Activated T-helper 2 cell treated with anti-CD3 and anti-CD28 coated beads, Interferon-gamma antibody, Interleukin-2, Interleukin-4, amounts not matched to agents 10 μg/mL and 5 μg/mL and 100 μg/mL, durations not matched to agents 14 hours and 24 hours and 36 hours (primary cell): ENCODE data around the gene RALGPS1. TPM values are rescaled to one million over a fixed set of nuclear protein-coding genes. Genes with fewer than 3 reads are reported as not detected.
"Not testable (repeated sequence)": the region's sequence is repeated elsewhere in the genome, so short reads cannot be mapped to it uniquely, and the experiment has no call there.

Experiments used
- DNase-seq: peaks from one replicate; pipeline ENCODE4 v3.0.0; 2021; ENCODE audit warnings: low spot score
- H3K27ac Mint-ChIP-seq: one replicate; pipeline ENCODE4 v1.8.0; 2021; ENCODE audit warnings: mixed read lengths
- H3K27me3 Mint-ChIP-seq: one replicate; pipeline ENCODE4 v1.8.0; 2021; ENCODE audit warnings: low read depth, mixed read lengths
- H3K36me3 Mint-ChIP-seq: one replicate; pipeline ENCODE4 v1.8.0; 2021; ENCODE audit warnings: low read depth, mixed read lengths
- H3K4me1 Mint-ChIP-seq: one replicate; pipeline ENCODE4 v1.8.0; 2021; ENCODE audit warnings: low read depth, mixed read lengths
- H3K4me3 Mint-ChIP-seq: one replicate; pipeline ENCODE4 v1.8.0; 2021; ENCODE audit warnings: low read depth, mild to moderate bottlenecking, moderate library complexity, mixed read lengths
- H3K9me3 Mint-ChIP-seq: one replicate; pipeline ENCODE4 v1.8.0; 2021; ENCODE audit warnings: mixed read lengths
- intact Hi-C: fragments of 100-400 bp; cut with micrococcal nuclease; formaldehyde crosslinking; loops from one replicate; pipeline ENCODE4 v1.15.1; 2023
- total RNA-seq: library from RNA; stranded (reverse); gene quantifications from 2 replicates; pipeline ENCODE4 v1.2.3, GENCODE V29; 2022

RALGPS1 gene
- total RNA-seq, 1 donor from 2014 or later = 2.4 TPM

GRCh38 chr9:127162046-127162863, 247.7 kb downstream of the RALGPS1 start:
- H3K4me3 Mint-ChIP-seq = no peak overlapping the region
- no peak overlapping the region for H3K27ac Mint-ChIP-seq
- intact Hi-C loops = no loop called here
- no peaks in the 10 kb centered on the region for H3K36me3 Mint-ChIP-seq
- H3K9me3 Mint-ChIP-seq = no peaks in the 10 kb centered on the region
- H3K27me3 Mint-ChIP-seq = peaks cover 15% of the 10 kb centered on the region
- no peak for DNase-seq
- peaks cover 19% of the 10 kb centered on the region for H3K4me1 Mint-ChIP-seq

- no peak for DNase-seq
- Mint-ChIP-seq H3K27ac (no peak overlapping the region), H3K4me1 (peaks cover 19% of the 10 kb centered on the region), H3K4me3 (no peak overlapping the region), H3K36me3 (no peaks in the 10 kb centered on the region), H3K9me3 (no peaks in the 10 kb centered on the region), H3K27me3 (peaks cover 15% of the 10 kb centered on the region)
- intact Hi-C loops = no loop called here
Observed at GRCh38 chr9:127162864-127163365, 248.3 kb downstream of the RALGPS1 start.

- H3K36me3 Mint-ChIP-seq = no peaks in the 10 kb centered on the region
- intact Hi-C loops = no loop called here
- H3K4me3 Mint-ChIP-seq = no peak overlapping the region
- H3K27me3 Mint-ChIP-seq = peaks cover 13% of the 10 kb centered on the region
- H3K9me3 Mint-ChIP-seq = no peaks in the 10 kb centered on the region
- no peak overlapping the region for H3K27ac Mint-ChIP-seq
- DNase-seq = no peak
- peaks cover 19% of the 10 kb centered on the region for H3K4me1 Mint-ChIP-seq
Observed at GRCh38 chr9:127163409-127163808, 248.8 kb downstream of the RALGPS1 start.

GRCh38 chr9:127165116-127165515, 250.5 kb downstream of the RALGPS1 start:
- intact Hi-C loops = no loop called here
- H3K4me3 Mint-ChIP-seq = no peak overlapping the region
- H3K9me3 Mint-ChIP-seq = no peaks in the 10 kb centered on the region
- DNase-seq = no peak
- H3K27me3 Mint-ChIP-seq = peaks cover 13% of the 10 kb centered on the region
- H3K27ac Mint-ChIP-seq = no peak overlapping the region
- peaks cover 19% of the 10 kb centered on the region for H3K4me1 Mint-ChIP-seq
- H3K36me3 Mint-ChIP-seq = no peaks in the 10 kb centered on the region

- Mint-ChIP-seq H3K4me3 (no peak overlapping the region), H3K27ac (no peak overlapping the region), H3K27me3 (peaks cover 13% of the 10 kb centered on the region), H3K9me3 (no peaks in the 10 kb centered on the region), H3K36me3 (no peaks in the 10 kb centered on the region), H3K4me1 (peaks cover 19% of the 10 kb centered on the region)
- intact Hi-C loops = no loop called here
- no peak for DNase-seq
Observed at GRCh38 chr9:127166111-127166510, 251.5 kb downstream of the RALGPS1 start.

GRCh38 chr9:127166651-127167524, 252.3 kb downstream of the RALGPS1 start:
- peaks cover 18% of the 10 kb centered on the region for H3K4me1 Mint-ChIP-seq

GRCh38 chr9:127167560-127168326, 253.2 kb downstream of the RALGPS1 start:
- Mint-ChIP-seq H3K9me3 (no peaks in the 10 kb centered on the region), H3K27me3 (peaks cover 13% of the 10 kb centered on the region), H3K4me3 (no peak overlapping the region), H3K36me3 (no peaks in the 10 kb centered on the region), H3K4me1 (peaks cover 11% of the 10 kb centered on the region), H3K27ac (no peak overlapping the region)
- intact Hi-C loops = no loop called here
- no peak for DNase-seq

More at GRCh38 chr9:127166651-127167524, 252.3 kb downstream of the RALGPS1 start:
- H3K9me3 Mint-ChIP-seq = no peaks in the 10 kb centered on the region
- H3K36me3 Mint-ChIP-seq = no peaks in the 10 kb centered on the region
- H3K4me3 Mint-ChIP-seq = no peak overlapping the region
- peaks cover 13% of the 10 kb centered on the region for H3K27me3 Mint-ChIP-seq
- H3K27ac Mint-ChIP-seq = no peak overlapping the region
- intact Hi-C loops = no loop called here
- no peak for DNase-seq

GRCh38 chr9:127168756-127169574, 254.4 kb downstream of the RALGPS1 start:
- Mint-ChIP-seq H3K27ac (no peak overlapping the region), H3K4me1 (peaks cover under 1% of the 10 kb centered on the region), H3K27me3 (peaks cover 13% of the 10 kb centered on the region), H3K9me3 (no peaks in the 10 kb centered on the region), H3K36me3 (no peaks in the 10 kb centered on the region), H3K4me3 (no peak overlapping the region)
- intact Hi-C loops = no loop called here
- DNase-seq = no peak

GRCh38 chr9:127169575-127169883, 254.9 kb downstream of the RALGPS1 start:
- H3K9me3 Mint-ChIP-seq = no peaks in the 10 kb centered on the region
- H3K4me1 Mint-ChIP-seq = no peaks in the 10 kb centered on the region
- H3K36me3 Mint-ChIP-seq = no peaks in the 10 kb centered on the region
- no peak overlapping the region for H3K27ac Mint-ChIP-seq
- no peak for DNase-seq
- no peak overlapping the region for H3K4me3 Mint-ChIP-seq
- intact Hi-C loops = no loop called here
- peaks cover 13% of the 10 kb centered on the region for H3K27me3 Mint-ChIP-seq

GRCh38 chr9:127170103-127170502, 255.5 kb downstream of the RALGPS1 start:
- intact Hi-C loops = no loop called here
- Mint-ChIP-seq H3K4me1 (no peaks in the 10 kb centered on the region), H3K9me3 (no peaks in the 10 kb centered on the region), H3K27me3 (peaks cover 13% of the 10 kb centered on the region), H3K36me3 (no peaks in the 10 kb centered on the region), H3K4me3 (no peak overlapping the region), H3K27ac (no peak overlapping the region)
- no peak for DNase-seq

- H3K9me3 Mint-ChIP-seq = no peaks in the 10 kb centered on the region
- intact Hi-C loops = no loop called here
- no peaks in the 10 kb centered on the region for H3K36me3 Mint-ChIP-seq
- H3K4me3 Mint-ChIP-seq = no peak overlapping the region
- no peaks in the 10 kb centered on the region for H3K4me1 Mint-ChIP-seq
- H3K27ac Mint-ChIP-seq = no peak overlapping the region
- peaks cover 10% of the 10 kb centered on the region for H3K27me3 Mint-ChIP-seq
- no peak for DNase-seq
Observed at GRCh38 chr9:127170652-127171051, 256.1 kb downstream of the RALGPS1 start.

- H3K9me3 Mint-ChIP-seq, H3K27me3 Mint-ChIP-seq, H3K27ac Mint-ChIP-seq, DNase-seq, H3K4me1 Mint-ChIP-seq, H3K4me3 Mint-ChIP-seq, intact Hi-C loops, H3K36me3 Mint-ChIP-seq: not testable (repeated sequence)
Observed at GRCh38 chr9:127171348-127171747, 256.8 kb downstream of the RALGPS1 start.
